ENCODE results near the gene KLF3.

- no peak for TF ChIP-seq POLR2A (IDR thresholded peaks at IDR 0.05; ENCODE audit: low read length)
- TF ChIP-seq GATA1 (IDR thresholded peaks at IDR 0.05; ENCODE audit: low read depth, low read length) = no peak
Observed at GRCh38 chr4:38644201-38644600, 19.8 kb upstream of the KLF3 start.

All from erythroblast (primary cell).